Activated naive CD8-positive, alpha-beta T cell (primary cell): ENCODE data around the gene H19.

Source experiments
- H3K27ac Mint-ChIP-seq: one replicate; pipeline ENCODE4 v1.8.0; 2021; ENCODE audit warnings: mixed read lengths
- H3K27me3 Mint-ChIP-seq: one replicate; pipeline ENCODE4 v1.8.0; 2021; ENCODE audit warnings: mixed read lengths
- H3K36me3 Mint-ChIP-seq: one replicate; pipeline ENCODE4 v1.8.0; 2021; ENCODE audit warnings: mixed read lengths
- H3K4me1 Mint-ChIP-seq: one replicate; pipeline ENCODE4 v1.8.0; 2021; ENCODE audit warnings: low read depth, mixed read lengths
- H3K4me3 Mint-ChIP-seq: one replicate; pipeline ENCODE4 v1.8.0; 2021; ENCODE audit warnings: mild to moderate bottlenecking, mixed read lengths
- H3K9me3 Mint-ChIP-seq: one replicate; pipeline ENCODE4 v1.8.0; 2021; ENCODE audit warnings: low read depth, mixed read lengths

The H19 gene

DNA sequence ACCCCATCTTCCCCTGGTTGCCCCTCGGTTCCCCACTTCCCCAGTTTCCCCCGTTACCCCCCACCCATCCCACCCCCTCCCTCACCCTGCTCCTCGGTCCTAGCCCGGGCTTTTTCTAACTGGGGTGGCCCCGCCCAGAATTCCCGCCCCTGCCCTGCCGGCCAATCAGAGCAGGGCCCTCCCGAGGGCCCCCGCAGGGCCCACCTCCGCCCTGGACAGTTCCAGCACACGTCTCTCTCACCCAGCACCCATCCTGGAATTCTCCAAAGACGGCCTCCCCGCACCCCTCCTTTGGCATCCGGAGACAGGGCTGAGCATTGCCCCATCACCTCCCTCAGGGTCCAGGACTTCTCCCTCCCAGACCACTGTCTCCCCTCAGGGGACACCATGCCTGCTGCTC lies at the start of gene H19:
TSS of gene H19 (minus strand) at position 88 of the 400 bp plus-strand sequence.
- Mint-ChIP-seq H3K9me3 (no peaks in the 10 kb centered on the region), H3K27ac (no peak within 1 kb of the TSS), H3K27me3 (no peaks in the 10 kb centered on the region), H3K4me1 (no peaks in the 10 kb centered on the region), H3K4me3 (no peak within 1 kb of the TSS), H3K36me3 (no peaks in the 10 kb centered on the region)

DNA sequence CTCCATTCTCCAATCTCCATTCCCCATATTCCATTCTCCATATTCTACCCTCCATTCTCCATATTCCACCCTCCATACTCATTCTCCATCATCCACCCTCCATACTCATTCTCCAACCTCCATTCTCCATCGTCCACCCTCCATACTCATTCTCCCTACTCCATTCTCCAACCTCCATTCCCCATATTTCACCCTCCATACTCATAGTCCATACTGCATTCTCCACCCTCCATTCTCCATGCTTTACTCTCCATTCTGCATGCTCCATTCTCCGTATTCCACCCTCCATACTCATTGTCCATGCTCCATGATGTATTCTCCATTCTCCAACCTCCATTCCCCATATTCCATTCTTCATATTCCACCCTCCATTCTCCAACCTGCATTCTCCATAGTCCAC lies 44.3 kb upstream of the H19 start:
- Mint-ChIP-seq H3K9me3 (no peaks in the 10 kb centered on the region), H3K4me1 (no peaks in the 10 kb centered on the region), H3K27me3 (no peaks in the 10 kb centered on the region), H3K4me3 (no peak overlapping the region), H3K27ac (no peak overlapping the region), H3K36me3 (no peaks in the 10 kb centered on the region)

DNA sequence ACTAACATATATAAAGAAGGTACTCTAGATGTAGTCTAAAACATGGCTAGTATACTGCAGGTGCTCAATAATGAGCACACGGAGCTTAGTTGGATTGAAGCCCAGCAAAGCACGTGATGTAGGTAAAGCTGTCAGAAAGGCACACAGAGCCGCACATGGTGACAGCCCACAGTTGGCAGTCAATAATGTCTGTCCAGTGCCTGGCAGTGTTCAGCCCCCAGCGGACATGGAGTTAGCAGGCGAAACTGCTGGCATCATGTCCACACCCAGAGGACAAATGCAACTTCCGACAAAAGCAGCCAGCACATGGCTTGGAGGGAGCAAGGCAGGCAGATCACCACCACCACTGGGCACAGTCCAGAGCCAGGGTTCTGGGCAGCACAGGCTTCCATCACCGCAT lies 43.5 kb upstream of the H19 start:
- H3K9me3 Mint-ChIP-seq: no peaks in the 10 kb centered on the region
- H3K4me3 Mint-ChIP-seq: no peak overlapping the region
- no peaks in the 10 kb centered on the region for H3K27me3 Mint-ChIP-seq
- H3K36me3 Mint-ChIP-seq: no peaks in the 10 kb centered on the region
- no peaks in the 10 kb centered on the region for H3K4me1 Mint-ChIP-seq
- H3K27ac Mint-ChIP-seq: no peak overlapping the region

DNA sequence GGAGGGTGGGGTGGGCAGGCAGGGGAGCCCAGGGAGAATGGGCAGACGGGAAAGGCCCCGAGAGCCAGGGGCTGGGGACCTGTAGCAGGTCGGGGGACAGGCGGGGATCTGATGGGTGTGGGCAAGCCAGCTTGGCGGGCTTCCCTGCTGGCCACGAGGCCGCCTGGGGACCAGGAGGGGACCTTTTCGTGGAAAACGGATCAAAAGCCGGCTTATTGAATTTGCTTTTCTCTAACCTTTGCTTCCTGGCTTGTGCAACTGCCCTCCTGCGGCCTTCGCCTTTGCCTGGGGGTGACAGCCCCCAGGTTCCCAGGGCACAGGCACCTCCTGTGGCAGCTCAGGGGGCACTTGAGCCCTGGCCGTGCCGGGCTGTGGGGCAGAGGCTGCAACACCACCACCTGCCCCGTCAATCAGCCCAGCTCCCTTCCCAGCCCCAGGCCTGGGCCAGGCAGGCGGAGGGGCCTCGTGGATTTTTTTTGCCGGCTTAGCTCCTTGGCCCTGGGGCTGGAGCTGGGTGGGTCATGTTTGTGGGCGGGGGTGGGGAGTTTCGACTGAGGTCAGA lies 41.6 kb upstream of the H19 start:
- H3K4me3 Mint-ChIP-seq: no peak overlapping the region
- no peak overlapping the region for H3K27ac Mint-ChIP-seq
- H3K4me1 Mint-ChIP-seq: no peaks in the 10 kb centered on the region
- H3K36me3 Mint-ChIP-seq: no peaks in the 10 kb centered on the region
- H3K9me3 Mint-ChIP-seq: no peaks in the 10 kb centered on the region
- no peaks in the 10 kb centered on the region for H3K27me3 Mint-ChIP-seq

DNA sequence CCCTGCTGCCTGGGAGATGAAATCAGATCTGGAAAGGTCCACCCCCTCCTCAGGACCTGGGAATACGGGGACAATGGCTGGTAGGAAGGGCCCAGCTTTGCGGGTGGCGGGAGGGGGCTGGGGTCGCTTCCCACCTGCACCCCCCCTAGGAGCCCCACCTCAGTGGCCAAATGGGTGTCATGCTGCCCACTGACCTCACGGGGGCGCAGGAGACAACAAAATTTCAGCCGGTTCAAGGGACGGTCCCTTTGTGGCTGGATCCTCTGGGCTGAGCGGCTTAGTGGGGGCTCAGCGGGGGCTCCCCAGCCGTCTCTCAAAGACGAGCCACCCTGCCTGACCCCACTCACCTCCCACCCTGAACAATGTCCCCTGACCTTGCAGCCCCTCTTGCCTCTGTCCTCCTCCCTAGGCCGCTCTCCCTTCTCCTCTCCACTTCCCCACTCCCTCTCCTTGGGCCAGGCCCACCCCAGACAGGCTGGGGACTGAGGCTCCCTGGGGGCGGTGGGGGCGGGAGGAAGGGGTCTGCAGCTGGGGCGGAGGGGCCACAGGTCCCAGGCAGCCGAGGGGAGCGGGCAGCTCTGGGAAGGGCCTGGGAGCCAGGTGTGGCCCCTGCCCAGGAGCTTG lies 39.3 kb upstream of the H19 start:
- H3K4me1 Mint-ChIP-seq: no peaks in the 10 kb centered on the region
- no peaks in the 10 kb centered on the region for H3K27me3 Mint-ChIP-seq
- no peaks in the 10 kb centered on the region for H3K9me3 Mint-ChIP-seq
- H3K4me3 Mint-ChIP-seq: no peak overlapping the region
- no peaks in the 10 kb centered on the region for H3K36me3 Mint-ChIP-seq
- H3K27ac Mint-ChIP-seq: no peak overlapping the region

DNA sequence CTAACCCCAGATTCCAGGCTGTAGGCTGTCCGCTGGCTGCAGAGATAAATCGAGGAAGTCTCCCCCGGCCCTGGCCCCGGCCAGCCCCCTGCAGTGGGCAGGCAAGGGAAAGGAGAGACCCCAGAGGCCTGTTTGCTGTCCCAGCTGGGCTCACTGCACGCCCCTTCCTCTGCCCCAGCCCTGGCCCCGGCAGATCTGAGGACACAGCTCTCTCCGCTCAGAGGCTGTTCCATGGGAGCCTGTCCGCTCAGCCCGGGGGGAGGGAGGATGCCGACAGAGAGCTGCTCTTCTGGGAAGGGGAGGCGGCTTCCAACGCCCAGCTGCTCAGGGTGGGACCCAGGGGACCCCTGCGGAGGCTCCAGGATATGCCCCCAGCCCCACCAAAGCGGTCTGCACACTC lies 37.7 kb upstream of the H19 start:
- Mint-ChIP-seq H3K27me3 (no peaks in the 10 kb centered on the region), H3K9me3 (no peaks in the 10 kb centered on the region), H3K27ac (no peak overlapping the region), H3K4me1 (no peaks in the 10 kb centered on the region), H3K4me3 (no peak overlapping the region), H3K36me3 (no peaks in the 10 kb centered on the region)

DNA sequence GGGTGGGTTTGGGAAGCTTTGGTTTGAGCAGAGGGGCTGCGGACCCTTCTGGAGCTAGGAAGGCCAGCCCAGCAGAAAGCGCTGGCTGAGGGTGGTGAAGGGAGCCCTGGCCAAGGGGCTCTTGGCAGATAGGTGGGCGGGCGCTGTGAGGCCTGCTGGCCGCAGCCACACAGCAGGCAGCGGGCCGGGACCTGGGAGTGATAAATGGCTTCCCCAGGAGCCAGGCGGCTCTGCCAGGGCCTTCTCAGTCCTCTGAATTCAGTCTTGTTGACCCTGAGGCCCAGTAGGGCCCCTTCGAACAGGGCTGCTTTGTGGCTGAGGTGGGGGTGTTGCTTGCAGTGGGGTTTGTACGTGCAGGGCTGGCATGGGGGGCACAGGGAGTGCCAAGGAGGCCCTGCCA lies 33.4 kb upstream of the H19 start:
- no peaks in the 10 kb centered on the region for H3K9me3 Mint-ChIP-seq
- H3K27me3 Mint-ChIP-seq: no peaks in the 10 kb centered on the region
- no peak overlapping the region for H3K4me3 Mint-ChIP-seq
- H3K27ac Mint-ChIP-seq: no peak overlapping the region
- H3K4me1 Mint-ChIP-seq: no peaks in the 10 kb centered on the region
- H3K36me3 Mint-ChIP-seq: no peaks in the 10 kb centered on the region

DNA sequence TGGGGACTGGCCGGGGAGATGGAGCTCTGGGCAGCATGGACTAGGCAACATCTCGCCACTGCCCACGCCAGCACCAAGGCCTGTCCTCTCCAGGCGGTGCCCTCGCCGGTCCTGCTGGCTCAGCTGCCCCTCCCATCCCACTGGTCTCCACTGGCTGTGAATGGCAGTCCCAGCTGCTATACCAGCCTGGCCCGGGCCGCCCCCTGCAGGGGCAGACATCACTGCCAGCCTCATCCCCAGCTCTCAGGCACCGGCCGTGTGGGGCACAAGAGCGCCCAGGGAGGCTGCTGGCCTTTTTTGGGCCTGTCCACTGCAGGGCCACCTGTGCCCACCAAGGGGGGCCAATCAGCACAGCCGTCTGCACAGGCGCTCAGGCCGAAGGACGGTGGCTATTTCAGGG lies 30.1 kb upstream of the H19 start:
- Mint-ChIP-seq H3K27ac (no peak overlapping the region), H3K36me3 (no peaks in the 10 kb centered on the region), H3K4me3 (no peak overlapping the region), H3K9me3 (no peaks in the 10 kb centered on the region), H3K4me1 (no peaks in the 10 kb centered on the region), H3K27me3 (no peaks in the 10 kb centered on the region)

DNA sequence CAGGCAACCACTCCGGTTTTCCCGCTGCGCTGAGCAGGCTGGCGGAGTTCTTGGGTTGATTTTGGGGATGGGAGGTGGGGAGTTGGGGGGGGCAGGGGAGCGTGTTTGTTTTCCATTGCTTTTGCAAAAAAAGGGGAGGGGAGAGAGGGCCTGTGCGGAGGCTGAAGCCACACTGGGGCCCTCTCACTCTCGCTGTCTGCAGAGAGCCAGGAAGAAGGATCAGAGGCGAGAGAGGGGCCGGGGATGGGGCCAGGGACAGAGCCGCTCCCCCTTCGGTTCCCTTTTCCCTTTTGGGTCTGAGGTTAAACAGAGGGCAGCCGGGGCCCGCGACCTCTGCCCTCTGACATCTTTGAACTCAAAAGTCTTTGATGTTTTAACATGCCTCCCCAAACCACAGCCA lies 17.4 kb upstream of the H19 start:
- Mint-ChIP-seq H3K4me1 (no peaks in the 10 kb centered on the region), H3K27me3 (no peaks in the 10 kb centered on the region), H3K36me3 (no peaks in the 10 kb centered on the region), H3K9me3 (no peaks in the 10 kb centered on the region), H3K4me3 (no peak overlapping the region), H3K27ac (no peak overlapping the region)

DNA sequence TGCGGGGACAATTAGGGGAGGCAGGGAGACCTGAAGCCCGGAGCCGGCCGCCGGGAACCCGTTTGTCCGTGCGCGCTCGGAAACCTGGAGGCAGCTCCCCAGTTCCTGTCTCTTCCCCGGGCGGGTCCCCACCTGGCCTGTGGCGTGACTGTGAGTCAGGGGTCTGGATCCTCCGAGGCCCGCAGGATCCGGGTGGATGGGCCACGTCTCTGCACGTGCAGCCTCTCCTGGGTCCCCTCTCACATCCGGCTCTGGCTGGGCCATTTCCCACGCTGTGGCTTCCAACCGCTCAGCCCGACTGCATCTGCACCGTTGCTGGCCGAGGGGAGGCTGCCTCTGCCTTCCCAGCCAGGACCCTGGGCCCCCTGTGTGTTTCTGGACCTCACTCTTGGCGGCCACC lies 14.8 kb upstream of the H19 start:
- Mint-ChIP-seq H3K36me3 (no peaks in the 10 kb centered on the region), H3K9me3 (no peaks in the 10 kb centered on the region), H3K4me3 (no peak overlapping the region), H3K4me1 (no peaks in the 10 kb centered on the region), H3K27ac (no peak overlapping the region), H3K27me3 (no peaks in the 10 kb centered on the region)

DNA sequence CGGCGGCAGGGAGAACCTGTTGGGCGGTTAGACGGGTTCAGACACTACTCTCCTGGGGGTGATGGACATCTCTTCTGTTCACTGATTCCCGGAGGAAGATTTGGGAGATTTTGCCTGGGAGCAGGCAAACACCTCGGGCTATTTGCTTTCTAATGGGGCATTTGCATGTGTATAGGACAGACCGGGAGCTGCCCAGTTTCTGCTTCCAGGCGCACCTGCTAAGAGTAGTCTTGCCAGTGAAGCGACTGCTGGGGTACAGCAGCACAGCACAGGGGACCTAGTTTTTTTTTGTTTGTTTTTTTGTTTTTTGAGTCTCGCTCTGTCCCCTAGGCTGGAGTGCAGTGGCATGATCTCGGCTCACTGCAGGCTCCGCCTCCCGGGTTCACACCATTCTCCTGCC lies 6.8 kb upstream of the H19 start:
- H3K4me1 Mint-ChIP-seq: no peaks in the 10 kb centered on the region
- no peak overlapping the region for H3K4me3 Mint-ChIP-seq
- no peaks in the 10 kb centered on the region for H3K27me3 Mint-ChIP-seq
- H3K27ac Mint-ChIP-seq: no peak overlapping the region
- no peaks in the 10 kb centered on the region for H3K36me3 Mint-ChIP-seq
- H3K9me3 Mint-ChIP-seq: no peaks in the 10 kb centered on the region

DNA sequence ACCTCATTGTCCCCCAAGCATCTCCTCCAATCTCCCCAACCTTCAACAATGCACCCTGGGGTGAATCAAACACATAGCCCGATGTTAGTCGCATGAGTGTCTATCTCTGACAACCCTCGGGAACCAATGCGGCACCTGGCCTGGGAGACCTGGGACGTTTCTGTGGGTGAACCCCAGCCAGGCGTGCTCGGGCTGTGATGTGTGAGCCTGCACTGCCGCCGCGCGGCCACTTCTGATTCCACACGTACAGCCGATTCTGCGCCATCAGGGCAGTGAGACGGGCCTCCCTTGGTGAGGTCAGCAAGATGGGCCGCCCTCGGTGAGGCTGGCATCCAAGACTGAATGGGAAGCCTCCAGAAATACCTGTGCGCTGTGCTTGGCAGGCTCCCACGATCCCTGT lies 5.2 kb upstream of the H19 start:
- H3K36me3 Mint-ChIP-seq: no peaks in the 10 kb centered on the region
- H3K9me3 Mint-ChIP-seq: no peaks in the 10 kb centered on the region
- H3K4me1 Mint-ChIP-seq: no peaks in the 10 kb centered on the region
- no peak overlapping the region for H3K27ac Mint-ChIP-seq
- H3K4me3 Mint-ChIP-seq: no peak overlapping the region
- no peaks in the 10 kb centered on the region for H3K27me3 Mint-ChIP-seq

DNA sequence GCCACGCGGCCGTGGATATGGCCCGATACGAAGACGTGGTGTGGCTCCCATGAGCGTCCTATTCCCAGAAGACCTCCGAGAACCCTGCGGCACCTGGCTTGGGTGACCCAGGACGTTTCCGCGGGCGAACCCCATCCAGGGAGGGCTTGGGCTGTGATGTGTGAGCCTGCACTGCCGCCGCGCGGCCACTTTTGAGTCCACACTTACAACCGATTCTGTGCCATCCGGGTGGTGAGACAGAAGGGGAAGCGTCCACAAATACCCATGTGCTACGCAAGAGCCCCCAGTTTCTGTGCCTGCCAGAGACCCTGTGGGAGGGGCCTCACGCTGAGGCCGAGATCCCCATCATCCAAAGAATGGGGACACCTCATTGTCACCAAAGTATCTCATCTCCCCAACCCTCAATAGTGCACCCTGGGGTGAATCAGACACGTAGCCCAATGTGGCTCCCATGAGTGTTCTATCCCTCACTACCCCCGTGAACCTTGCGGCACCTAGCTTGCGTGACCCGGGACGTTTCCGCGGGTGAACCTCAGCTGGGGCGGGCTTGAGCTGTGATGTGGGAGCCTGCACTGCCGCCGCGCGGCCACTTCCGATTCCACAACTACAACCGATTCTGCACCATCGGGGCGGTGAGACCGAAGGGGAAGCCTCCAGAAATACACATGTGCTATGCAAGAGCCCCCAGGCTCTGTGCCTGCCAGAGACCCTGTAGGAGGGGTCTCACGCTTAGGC lies 4.6 kb upstream of the H19 start:
- H3K4me1 Mint-ChIP-seq: no peaks in the 10 kb centered on the region
- no peaks in the 10 kb centered on the region for H3K9me3 Mint-ChIP-seq
- no peak overlapping the region for H3K27ac Mint-ChIP-seq
- no peaks in the 10 kb centered on the region for H3K36me3 Mint-ChIP-seq
- H3K27me3 Mint-ChIP-seq: no peaks in the 10 kb centered on the region
- H3K4me3 Mint-ChIP-seq: no peak overlapping the region

DNA sequence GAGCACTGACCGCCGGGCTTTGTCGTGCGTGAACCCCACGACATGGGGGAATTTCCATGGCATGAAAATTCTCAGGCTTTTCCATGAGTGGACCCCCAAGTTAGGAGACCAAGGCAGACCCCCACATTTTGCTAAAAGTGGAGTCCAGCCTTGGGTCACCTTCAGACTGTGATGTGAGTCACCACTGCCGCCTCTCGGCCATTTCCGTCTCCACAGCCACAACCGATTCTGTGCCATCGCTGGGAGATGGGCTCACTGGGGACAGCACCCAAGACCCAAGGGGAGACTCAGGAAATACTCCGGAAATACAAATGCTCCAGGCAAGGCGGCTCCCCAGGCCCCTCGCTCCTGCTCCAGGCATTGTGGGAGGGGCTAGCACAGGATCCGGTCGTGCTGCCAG lies 1.2 kb upstream of the H19 start:
- Mint-ChIP-seq H3K4me1 (no peaks in the 10 kb centered on the region), H3K27me3 (no peaks in the 10 kb centered on the region), H3K27ac (no peak overlapping the region), H3K4me3 (no peak overlapping the region), H3K9me3 (no peaks in the 10 kb centered on the region), H3K36me3 (no peaks in the 10 kb centered on the region)

DNA sequence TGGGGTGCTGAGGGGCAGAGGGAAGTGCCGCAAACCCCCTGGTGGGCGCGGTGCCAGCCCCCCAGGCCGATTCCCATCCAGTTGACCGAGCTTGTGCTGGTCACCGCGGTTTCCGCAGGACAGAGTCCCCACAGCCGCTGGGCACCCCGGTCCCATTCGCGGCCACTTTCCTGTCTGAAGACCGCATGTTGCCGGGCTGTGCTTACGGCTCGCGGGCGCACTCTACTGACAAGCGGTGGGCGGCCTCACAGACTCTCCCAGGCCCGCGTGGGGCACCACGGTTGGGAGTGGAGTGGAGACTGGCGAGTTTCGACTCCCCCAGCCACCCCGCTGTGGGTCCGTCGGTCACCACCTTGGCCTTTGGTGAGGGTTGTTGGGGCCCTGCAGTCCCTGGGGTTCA lies 648 bp upstream of the H19 start:
- Mint-ChIP-seq H3K27me3 (no peaks in the 10 kb centered on the region), H3K4me1 (no peaks in the 10 kb centered on the region), H3K4me3 (no peak overlapping the region)

DNA sequence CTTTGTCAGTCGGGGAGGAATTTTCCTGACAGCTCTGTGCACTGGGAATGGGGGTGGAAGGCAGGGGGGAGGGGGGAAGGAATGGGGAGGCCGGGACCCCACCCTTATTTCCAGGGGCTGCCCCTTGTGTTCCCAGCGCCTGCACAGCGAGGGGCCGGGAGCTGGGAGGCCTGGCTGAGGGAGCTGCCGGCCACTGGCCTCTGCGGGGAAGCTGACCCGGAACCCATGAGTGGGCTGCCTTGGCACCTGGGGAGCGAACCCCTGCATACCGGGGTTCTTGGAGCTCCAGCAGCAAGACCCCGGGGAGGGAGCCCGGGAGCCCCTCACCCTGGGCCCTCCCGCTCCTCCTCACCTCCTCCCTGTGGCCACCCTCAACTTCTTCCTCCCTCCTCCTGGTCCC lies 3.5 kb downstream of the H19 start:
- Mint-ChIP-seq H3K4me3 (no peak overlapping the region), H3K27me3 (no peaks in the 10 kb centered on the region), H3K27ac (no peak overlapping the region), H3K4me1 (no peaks in the 10 kb centered on the region), H3K36me3 (no peaks in the 10 kb centered on the region), H3K9me3 (no peaks in the 10 kb centered on the region)

More for the DNA sequence above, 648 bp upstream of the H19 start:
- Mint-ChIP-seq H3K36me3 (no peaks in the 10 kb centered on the region), H3K9me3 (no peaks in the 10 kb centered on the region), H3K27ac (no peak overlapping the region)
